ENCODE data around the gene MYL4.

- no peak for TF ChIP-seq CTCF (conservative IDR thresholded peaks at IDR 0.05; ENCODE audit: low read length)
- no peak for TF ChIP-seq EZH2phosphoT487 (IDR thresholded peaks at IDR 0.05; ENCODE audit: borderline replicate concordance)
These were observed 28.8 kb upstream of the MYL4 start for GRCh38 chr17:47180337-47180736.
